ENCODE results near the gene NPAS3.

Gene NPAS3

GRCh38 chr14:33716921-33717320 is 778.2 kb downstream of the NPAS3 start:
- DNase-seq (ENCODE audit: low read depth): no peak

- DNase-seq (ENCODE audit: low read depth): no peak
Observed at GRCh38 chr14:33717866-33718265, 779.2 kb downstream of the NPAS3 start.

GRCh38 chr14:33720284-33720787 is 781.7 kb downstream of the NPAS3 start:
- DNase-seq (ENCODE audit: low read depth): no peak

GRCh38 chr14:33726685-33727084 is 788.0 kb downstream of the NPAS3 start:
- DNase-seq (ENCODE audit: low read depth): no peak

GRCh38 chr14:33727606-33728005 is 788.9 kb downstream of the NPAS3 start:
- no peak for DNase-seq (ENCODE audit: low read depth)

- DNase-seq (ENCODE audit: low read depth): no peak
Observed at GRCh38 chr14:33728010-33728498, 789.4 kb downstream of the NPAS3 start.

GRCh38 chr14:33730156-33730555 is 791.5 kb downstream of the NPAS3 start:
- DNase-seq (ENCODE audit: low read depth): no peak

GRCh38 chr14:33732175-33732574 is 793.5 kb downstream of the NPAS3 start:
- no peak for DNase-seq (ENCODE audit: low read depth)

GRCh38 chr14:33733310-33733709 is 794.6 kb downstream of the NPAS3 start:
- no peak for DNase-seq (ENCODE audit: low read depth)

GRCh38 chr14:33733721-33734120 is 795.0 kb downstream of the NPAS3 start:
- no peak for DNase-seq (ENCODE audit: low read depth)

GRCh38 chr14:33734387-33734786 is 795.7 kb downstream of the NPAS3 start:
- no peak for DNase-seq (ENCODE audit: low read depth)

GRCh38 chr14:33736299-33736825 is 797.7 kb downstream of the NPAS3 start:
- no peak for DNase-seq (ENCODE audit: low read depth)

GRCh38 chr14:33736979-33737378 is 798.3 kb downstream of the NPAS3 start:
- DNase-seq (ENCODE audit: low read depth): no peak

GRCh38 chr14:33737446-33737845 is 798.8 kb downstream of the NPAS3 start:
- no peak for DNase-seq (ENCODE audit: low read depth)

GRCh38 chr14:33738029-33738428 is 799.4 kb downstream of the NPAS3 start:
- DNase-seq (ENCODE audit: low read depth): no peak

- DNase-seq (ENCODE audit: low read depth): no peak
Observed at GRCh38 chr14:33738491-33738890, 799.8 kb downstream of the NPAS3 start.

- no peak for DNase-seq (ENCODE audit: low read depth)
Observed at GRCh38 chr14:33740531-33740930, 801.9 kb downstream of the NPAS3 start.

- no peak for DNase-seq (ENCODE audit: low read depth)
Observed at GRCh38 chr14:33742166-33742565, 803.5 kb downstream of the NPAS3 start.

GRCh38 chr14:33745163-33745562 is 806.5 kb downstream of the NPAS3 start:
- no peak for DNase-seq (ENCODE audit: low read depth)

- no peak for DNase-seq (ENCODE audit: low read depth)
Observed at GRCh38 chr14:33747749-33748148, 809.1 kb downstream of the NPAS3 start.

- no peak for DNase-seq (ENCODE audit: low read depth)
Observed at GRCh38 chr14:33754261-33754660, 815.6 kb downstream of the NPAS3 start.

- no peak for DNase-seq (ENCODE audit: low read depth)
Observed at GRCh38 chr14:33755358-33755757, 816.7 kb downstream of the NPAS3 start.

GRCh38 chr14:33756833-33757232 is 818.2 kb downstream of the NPAS3 start:
- no peak for DNase-seq (ENCODE audit: low read depth)

GRCh38 chr14:33758547-33758946 is 819.9 kb downstream of the NPAS3 start:
- DNase-seq (ENCODE audit: low read depth): no peak

All from stimulated activated CD8-positive, alpha-beta memory T cell treated with anti-CD3 and anti-CD28 coated beads, Interleukin-7, amount 100 ng/mL, for 24 hours (primary cell).